ENCODE measurements around the gene TMEM170B.

DNA sequence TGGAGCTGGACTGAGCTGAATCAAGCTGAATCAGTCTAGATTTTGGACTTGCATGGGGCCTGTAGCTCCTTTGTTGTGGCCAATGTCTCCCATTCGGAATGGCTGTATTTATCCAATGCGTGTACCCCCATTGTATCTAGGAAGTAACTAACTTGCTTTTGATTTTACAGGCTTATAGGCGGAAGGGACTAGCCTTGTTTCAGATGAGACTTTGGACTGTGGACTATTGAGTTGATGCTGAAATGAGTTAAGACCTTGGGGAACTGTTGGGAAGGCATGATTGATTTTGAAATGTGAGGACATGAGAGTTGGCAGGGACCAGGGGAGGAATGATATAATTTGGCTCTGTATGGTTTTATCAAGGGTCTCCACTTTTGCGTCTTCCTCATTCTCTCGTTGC, 3.0 kb upstream of the TMEM170B start:
- TF ChIP-seq POLR2AphosphoS5 (IDR thresholded peaks at IDR 0.05; ENCODE audit: low read depth) (no peak), SPI1 (IDR thresholded peaks at IDR 0.05; ENCODE audit: borderline replicate concordance, low read depth) (no peak), GABPA (IDR thresholded peaks at IDR 0.05; ENCODE audit: low read depth) (no peak)
- TF ChIP-seq, protein P1, sequence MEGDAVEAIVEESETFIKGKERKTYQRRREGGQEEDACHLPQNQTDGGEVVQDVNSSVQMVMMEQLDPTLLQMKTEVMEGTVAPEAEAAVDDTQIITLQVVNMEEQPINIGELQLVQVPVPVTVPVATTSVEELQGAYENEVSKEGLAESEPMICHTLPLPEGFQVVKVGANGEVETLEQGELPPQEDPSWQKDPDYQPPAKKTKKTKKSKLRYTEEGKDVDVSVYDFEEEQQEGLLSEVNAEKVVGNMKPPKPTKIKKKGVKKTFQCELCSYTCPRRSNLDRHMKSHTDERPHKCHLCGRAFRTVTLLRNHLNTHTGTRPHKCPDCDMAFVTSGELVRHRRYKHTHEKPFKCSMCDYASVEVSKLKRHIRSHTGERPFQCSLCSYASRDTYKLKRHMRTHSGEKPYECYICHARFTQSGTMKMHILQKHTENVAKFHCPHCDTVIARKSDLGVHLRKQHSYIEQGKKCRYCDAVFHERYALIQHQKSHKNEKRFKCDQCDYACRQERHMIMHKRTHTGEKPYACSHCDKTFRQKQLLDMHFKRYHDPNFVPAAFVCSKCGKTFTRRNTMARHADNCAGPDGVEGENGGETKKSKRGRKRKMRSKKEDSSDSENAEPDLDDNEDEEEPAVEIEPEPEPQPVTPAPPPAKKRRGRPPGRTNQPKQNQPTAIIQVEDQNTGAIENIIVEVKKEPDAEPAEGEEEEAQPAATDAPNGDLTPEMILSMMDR (IDR thresholded peaks at IDR 0.05; ENCODE audit: insufficient read depth, low read length): no peak
- TF ChIP-seq, protein P2, sequence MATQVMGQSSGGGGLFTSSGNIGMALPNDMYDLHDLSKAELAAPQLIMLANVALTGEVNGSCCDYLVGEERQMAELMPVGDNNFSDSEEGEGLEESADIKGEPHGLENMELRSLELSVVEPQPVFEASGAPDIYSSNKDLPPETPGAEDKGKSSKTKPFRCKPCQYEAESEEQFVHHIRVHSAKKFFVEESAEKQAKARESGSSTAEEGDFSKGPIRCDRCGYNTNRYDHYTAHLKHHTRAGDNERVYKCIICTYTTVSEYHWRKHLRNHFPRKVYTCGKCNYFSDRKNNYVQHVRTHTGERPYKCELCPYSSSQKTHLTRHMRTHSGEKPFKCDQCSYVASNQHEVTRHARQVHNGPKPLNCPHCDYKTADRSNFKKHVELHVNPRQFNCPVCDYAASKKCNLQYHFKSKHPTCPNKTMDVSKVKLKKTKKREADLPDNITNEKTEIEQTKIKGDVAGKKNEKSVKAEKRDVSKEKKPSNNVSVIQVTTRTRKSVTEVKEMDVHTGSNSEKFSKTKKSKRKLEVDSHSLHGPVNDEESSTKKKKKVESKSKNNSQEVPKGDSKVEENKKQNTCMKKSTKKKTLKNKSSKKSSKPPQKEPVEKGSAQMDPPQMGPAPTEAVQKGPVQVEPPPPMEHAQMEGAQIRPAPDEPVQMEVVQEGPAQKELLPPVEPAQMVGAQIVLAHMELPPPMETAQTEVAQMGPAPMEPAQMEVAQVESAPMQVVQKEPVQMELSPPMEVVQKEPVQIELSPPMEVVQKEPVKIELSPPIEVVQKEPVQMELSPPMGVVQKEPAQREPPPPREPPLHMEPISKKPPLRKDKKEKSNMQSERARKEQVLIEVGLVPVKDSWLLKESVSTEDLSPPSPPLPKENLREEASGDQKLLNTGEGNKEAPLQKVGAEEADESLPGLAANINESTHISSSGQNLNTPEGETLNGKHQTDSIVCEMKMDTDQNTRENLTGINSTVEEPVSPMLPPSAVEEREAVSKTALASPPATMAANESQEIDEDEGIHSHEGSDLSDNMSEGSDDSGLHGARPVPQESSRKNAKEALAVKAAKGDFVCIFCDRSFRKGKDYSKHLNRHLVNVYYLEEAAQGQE (IDR thresholded peaks at IDR 0.05; ENCODE audit: insufficient replicate concordance, low read depth): no peak
